ENCODE data around the gene PIWIL4.

The PIWIL4 gene

DNA sequence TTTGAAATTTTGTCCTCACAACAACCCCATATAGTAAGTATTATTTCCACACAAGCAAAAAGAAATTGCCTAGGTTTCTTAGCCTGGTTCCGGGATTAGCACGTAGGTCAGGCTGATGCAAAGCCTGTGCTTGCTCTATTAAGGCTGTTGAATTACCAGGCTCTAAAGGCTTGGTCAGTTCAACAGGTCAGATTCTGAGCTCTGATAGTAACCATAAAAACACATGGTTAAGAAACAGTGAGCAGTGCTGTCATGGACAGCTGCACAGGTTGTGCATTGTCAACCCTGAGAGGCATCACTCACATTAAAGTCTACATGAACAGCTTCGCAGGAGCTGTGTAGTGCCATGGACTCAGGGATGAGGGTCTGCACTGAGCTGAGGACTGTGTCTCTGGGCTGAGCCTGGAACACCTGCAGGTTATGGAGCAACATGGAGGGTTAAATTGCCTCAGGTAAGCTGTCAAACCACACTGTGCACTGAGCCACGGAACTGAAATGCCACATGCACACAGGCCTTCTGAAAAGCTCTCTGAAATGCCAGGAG is 98.0 kb downstream of the PIWIL4 start:
- Mint-ChIP-seq H3K4me1 (no peaks in the 10 kb centered on the region), H3K4me3 (no peak overlapping the region), H3K9me3 (no peaks in the 10 kb centered on the region), H3K36me3 (ENCODE audit: low read depth) (no peaks in the 10 kb centered on the region), H3K27me3 (peaks cover 6% of the 10 kb centered on the region), H3K27ac (no peak overlapping the region)
- DNase-seq (no peak), ATAC-seq (no peak)

DNA sequence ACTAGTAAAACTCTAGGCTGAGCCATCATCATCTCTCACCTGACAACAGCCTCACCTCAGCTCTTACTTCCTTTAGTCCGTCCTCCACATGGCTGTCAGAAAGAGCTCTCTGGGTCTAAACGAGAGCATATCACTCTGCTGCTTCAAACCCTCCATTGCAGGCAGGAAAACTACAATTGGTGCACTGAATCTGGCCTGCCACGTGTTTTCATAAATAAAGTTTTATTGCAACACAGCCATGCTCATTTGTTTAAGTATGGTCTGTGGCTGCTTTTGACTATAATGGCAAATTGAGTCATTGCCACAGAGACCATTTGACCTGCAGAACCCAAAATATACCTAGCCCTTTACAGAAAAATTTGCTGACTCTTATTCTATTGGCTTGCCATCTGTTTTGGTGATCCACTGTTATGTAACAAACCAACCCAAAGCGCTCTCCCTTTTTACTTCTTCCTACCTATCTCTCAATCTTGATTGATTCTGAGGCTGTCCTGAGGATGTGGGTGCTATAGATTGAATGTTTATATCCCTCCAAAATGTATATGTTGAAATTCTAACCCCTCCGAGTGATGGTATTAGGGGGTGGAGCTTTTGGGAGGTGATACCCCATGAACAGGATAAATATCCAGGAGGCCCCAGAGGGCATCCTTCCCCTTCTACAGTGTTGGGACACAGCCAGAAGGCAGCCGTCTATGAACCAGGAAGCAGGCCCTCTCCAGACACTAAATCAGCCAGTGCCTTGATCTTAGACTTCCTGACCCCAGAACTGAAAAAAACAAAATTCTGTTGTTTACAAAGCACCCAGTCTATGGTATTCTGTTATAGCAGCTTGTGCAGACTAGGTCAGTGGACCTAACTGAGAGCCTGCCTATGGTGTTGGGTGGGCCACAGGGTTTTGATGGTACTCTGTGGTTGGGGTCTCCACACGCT is 99.9 kb downstream of the PIWIL4 start:
- Mint-ChIP-seq H3K36me3 (ENCODE audit: low read depth) (no peaks in the 10 kb centered on the region), H3K4me3 (no peak overlapping the region), H3K27me3 (peaks cover 6% of the 10 kb centered on the region), H3K9me3 (no peaks in the 10 kb centered on the region), H3K4me1 (no peaks in the 10 kb centered on the region), H3K27ac (no peak overlapping the region)
- no peak for DNase-seq
- no peak for ATAC-seq

DNA sequence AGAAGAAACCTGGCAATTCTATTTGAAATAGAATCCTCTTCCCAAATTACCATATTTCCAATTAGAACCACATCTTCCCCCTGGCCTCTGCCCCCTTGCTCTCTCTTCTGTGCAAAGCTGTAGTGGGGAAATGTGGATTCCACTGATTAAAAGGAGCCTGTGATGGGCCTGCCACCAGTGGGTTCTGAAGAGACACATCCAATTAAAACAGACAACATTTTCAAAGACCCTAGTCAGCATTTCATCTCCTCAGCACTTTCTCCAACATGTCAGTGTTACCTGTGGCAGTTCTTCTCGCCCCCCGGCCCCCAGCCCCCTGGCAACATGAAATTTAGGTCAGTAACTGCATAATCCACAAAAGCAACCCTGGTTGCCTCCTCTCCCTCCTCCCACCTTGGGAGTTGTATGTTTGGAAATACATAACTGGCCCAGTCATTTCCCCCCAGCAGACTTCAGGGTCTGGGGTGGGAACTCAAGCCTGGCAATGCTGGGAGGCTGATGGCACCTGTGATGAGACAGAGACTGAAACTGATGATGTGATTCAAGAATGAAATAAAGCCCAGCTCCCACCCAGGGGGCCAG is 101.1 kb downstream of the PIWIL4 start:
- H3K4me3 Mint-ChIP-seq: no peak overlapping the region

DNA sequence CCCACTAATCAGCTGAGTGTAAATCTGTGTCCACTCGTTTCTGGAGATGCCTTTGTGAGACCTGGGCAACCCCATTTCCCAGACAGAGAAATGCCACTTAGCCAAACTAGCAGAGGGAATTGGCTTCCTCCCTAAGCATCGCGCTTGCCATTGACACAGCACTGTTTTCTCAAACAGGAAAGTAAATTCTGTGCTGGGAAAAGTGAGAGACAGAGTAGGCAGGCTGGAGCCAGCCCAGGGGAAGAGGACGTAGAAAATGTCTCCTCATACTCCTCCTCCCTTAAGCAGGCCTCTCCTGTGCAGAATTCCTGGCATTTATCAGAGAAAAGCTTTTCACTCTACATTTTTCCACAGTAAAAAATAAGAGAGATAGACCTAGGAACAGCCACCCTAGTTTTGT is 101.9 kb downstream of the PIWIL4 start:
- peaks cover 3% of the 10 kb centered on the region for H3K27me3 Mint-ChIP-seq
- no peak overlapping the region for H3K4me3 Mint-ChIP-seq
- no peaks in the 10 kb centered on the region for H3K36me3 Mint-ChIP-seq (ENCODE audit: low read depth)
- no peaks in the 10 kb centered on the region for H3K9me3 Mint-ChIP-seq
- no peak for ATAC-seq
- no peaks in the 10 kb centered on the region for H3K4me1 Mint-ChIP-seq
- H3K27ac Mint-ChIP-seq: no peak overlapping the region
- no peak for DNase-seq

More for the DNA sequence above, 101.1 kb downstream of the PIWIL4 start:
- Mint-ChIP-seq H3K9me3 (no peaks in the 10 kb centered on the region), H3K27ac (no peak overlapping the region), H3K36me3 (ENCODE audit: low read depth) (no peaks in the 10 kb centered on the region), H3K4me1 (no peaks in the 10 kb centered on the region), H3K27me3 (peaks cover 3% of the 10 kb centered on the region)
- ATAC-seq (no peak), DNase-seq (no peak)
